ENCODE measurements around the gene DGKB. TPM values are rescaled to one million over a fixed set of nuclear protein-coding genes. Genes with fewer than 3 reads are reported as not detected.

The DGKB gene
- total RNA-seq, 1 donor from 2014 or later = not detected

GRCh38 chr7:14752301-14752700 is 150.2 kb downstream of the DGKB start:
- DNase-seq = no peak

DNA sequence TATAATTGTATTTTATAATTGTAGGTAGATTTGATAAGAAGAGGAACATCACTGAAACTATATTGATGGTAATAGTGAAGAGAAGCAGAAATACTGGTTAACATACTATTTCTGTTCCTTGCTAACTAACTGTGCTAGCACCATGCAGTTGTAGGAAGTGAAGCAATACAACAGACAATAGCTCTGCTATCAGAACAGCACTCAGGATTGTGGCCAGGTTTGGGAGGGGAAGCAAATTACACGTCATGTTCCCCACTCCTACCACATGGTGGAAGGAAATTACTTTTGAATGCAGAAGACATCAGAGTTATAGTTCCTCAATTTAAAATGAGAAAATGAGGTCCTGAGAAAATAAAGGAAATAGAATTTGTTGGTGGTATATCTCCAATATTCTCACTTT is 151.1 kb downstream of the DGKB start:
- peak; percentile 82 for DNase-seq

DNA sequence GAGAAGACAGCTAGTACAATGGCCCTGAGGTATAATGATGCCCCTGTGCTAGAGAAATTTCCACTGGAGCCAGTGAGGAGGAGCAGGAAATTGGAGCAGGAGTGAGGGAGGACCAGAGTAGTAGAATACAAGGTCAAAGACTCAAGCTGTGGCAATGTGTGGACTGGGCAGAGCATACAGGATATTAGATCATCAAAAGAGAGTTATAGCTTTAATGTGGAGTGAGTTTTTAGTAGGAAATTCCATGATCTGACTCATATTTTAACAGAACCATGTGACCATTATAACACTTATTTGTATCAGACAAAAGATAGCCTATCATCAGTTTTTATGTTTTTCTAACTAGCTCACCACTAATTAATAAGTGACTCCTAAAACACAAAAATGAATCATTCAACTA is 154.1 kb downstream of the DGKB start:
- peak; percentile 93 for DNase-seq

DNA sequence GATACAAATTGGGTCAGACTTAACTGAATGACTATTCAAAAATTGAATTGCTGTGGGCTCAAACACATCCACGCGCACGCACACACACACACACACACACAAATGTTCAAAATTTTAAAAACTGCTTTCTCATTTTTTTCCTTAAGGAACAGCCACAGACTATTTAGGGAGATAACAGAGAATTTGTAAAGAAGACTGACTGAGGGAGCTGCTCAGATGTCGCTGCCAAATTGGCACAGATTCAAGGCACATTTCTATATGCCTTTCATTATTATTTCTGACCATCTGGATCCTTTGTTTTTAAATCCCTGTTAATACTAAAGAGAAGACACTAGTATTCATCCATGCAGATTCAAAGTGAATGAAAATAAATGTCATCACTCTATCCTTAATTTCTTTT is 154.8 kb downstream of the DGKB start:
- DNase-seq = peak; percentile 77

DNA sequence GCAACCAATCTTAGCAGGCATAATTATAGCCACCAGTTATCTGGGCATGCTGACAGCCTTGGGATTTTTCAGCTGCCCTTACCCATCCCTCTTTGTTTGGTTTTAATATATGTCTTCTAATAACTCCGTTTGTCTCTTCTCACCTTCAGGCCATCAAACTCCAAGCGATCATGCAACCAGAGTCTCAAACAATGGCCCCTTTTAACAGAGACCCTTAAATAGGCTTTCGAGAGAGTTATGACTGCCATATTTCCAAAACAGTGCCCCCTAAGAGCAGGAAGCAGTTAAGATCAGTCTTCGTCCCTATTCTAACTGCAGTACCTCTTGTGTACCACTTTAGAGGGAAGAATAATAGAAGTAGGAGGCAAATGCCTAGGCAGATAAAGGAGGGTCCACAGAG is 157.5 kb downstream of the DGKB start:
- no peak for DNase-seq

DNA sequence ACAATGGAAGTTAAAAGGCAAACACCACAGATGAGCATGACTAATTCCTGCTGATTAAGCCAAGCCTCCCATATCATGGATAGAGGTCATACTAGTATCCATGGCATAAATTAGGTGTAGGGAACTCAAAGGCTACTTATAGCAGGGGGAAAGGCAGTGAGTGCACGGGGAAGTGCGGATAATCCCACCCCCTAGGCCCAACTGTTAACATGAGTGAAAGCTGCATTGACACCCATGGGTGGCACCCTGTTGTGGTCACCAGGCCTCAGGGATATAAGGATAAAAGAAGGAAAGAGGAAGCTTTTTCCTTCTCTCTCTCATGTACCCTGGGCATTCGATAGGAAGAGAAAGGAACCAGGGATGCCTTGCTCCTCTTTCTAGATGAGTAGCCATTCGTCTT is 161.9 kb downstream of the DGKB start:
- DNase-seq = no peak

DNA sequence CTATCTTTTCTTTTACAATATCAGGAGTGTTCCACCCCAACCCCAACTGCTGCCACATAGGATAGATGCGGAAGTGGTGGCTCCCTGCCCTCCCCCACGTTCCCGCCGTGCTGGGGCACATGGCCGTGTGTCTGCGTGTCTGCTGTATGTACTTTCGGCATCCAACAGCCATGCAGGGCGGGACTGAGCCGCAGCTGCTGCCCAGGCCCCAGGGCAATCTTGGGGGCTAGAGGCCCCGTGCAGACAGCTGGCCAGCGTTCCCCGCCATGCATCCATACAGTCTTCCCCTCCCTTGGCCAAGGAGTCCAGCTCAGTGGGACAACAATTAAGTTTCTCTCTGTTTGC is 162.7 kb downstream of the DGKB start:
- no peak for DNase-seq

DNA sequence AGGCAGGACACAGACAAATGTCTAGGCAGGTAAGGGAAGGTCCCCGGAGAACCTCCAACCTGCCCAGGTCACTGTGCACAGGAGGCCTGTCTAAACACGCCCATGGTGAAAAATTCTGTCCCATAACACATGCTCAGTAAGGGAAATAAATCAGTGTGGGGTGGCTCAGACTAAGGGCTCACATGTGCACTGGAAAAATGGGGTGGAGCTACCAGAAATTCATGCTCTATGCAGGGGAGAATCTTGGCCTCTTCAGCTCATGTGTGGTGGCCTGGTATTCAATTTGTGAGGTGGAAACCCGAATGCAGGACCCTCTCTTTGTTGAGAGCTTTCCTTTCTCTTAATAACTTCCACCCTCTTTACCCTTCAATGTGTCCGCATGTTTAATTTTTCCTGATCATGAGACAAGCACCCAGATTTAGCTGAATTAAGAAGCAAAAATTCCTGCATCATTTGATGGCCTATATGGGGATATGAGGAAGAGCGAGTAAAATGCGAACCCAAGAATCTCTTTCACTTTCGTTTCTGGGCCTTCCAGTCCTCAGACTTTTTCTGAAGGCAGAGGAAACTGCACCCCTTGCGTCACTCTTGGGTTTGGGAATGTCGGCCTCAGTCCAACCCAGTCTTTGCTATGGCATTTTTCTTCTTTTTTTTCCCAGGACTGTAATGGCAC is 163.2 kb downstream of the DGKB start:
- DNase-seq = no peak

DNA sequence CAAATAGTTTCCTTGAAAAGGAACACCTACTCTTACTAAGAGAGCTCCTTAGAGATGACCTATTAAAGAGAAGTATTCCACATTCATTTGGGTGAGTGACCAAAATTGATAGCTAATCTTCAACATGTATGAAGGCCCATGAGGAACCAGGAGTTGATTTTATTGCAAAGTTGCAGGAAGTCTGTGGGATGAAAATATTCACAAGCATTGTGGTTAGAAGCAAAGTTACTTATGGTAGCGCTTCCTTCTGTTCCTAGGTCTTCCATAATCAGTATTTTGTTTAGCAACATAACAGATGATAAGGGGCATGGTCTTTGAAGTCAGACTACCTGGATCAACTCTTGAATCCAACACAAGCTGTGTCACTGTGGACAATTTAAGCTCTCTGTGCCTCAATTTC is 164.5 kb downstream of the DGKB start:
- no peak for DNase-seq

DNA sequence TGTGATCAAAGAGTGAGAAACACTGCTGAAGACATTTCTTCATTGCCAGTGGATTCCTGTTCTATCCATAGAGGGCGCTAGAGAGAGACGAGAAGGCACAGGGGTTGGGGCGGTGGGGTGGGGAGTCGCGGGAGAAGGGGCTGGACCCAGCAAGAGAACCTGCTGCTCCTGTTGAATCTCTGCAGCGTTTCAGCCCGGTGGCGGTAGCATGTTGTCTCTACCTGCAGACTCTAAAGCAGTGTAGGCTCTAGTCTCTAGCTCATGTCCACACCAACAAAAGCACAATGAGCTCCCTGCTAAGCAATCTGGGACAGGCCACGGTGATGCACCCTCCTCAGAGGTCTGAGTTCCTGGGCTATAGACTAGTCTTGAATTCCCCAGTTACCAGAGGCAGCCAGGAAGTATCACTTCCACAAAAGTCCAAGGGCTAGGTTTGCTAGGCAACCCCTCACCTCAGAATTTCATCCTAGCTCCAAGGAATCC is 167.7 kb downstream of the DGKB start:
- no peak for DNase-seq

DNA sequence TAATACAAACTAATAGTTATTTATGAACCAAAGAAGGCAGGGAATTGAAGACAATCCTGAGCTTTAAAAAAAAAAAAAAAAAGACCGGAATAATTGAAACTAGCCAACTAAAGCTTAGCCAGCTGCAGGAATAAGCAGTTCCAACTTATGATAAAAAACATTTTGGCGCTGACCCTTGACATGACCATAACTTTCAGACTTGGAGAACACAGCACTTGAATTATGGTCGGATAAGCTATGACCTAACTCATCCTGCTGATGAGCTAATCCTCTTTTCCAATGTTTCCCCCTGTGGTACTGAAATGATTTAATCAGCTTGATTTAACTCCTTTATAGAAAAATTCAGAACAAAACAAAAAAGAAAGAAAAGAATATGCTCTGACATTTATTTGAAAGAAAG is 181.8 kb downstream of the DGKB start:
- DNase-seq = no peak

GRCh38 chr7:14717816-14718215 is 184.7 kb downstream of the DGKB start:
- peak; percentile 54 for DNase-seq

- no peak for DNase-seq
Observed at GRCh38 chr7:14717169-14717568, 185.4 kb downstream of the DGKB start.

GRCh38 chr7:14714161-14714728 is 188.3 kb downstream of the DGKB start:
- no peak for DNase-seq

DNA sequence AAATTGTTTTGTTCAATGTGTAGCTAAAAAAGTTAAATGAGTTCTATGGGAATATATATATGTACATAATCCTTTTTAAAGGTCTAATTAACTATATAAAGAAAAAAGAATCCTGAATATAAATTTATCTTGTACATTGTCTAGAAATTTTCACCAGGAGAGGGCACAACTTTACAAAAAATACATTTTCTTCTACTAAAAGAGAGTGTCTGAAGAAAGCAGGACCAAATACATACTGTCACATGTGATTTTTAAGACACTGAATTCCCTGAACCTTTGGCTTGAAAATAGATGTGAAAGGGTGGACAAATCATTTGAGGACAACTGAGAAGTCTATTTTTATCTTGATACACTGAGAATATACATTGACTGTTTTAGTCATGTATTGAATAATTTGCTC is 204.3 kb downstream of the DGKB start:
- peak; percentile 20 for DNase-seq

DNA sequence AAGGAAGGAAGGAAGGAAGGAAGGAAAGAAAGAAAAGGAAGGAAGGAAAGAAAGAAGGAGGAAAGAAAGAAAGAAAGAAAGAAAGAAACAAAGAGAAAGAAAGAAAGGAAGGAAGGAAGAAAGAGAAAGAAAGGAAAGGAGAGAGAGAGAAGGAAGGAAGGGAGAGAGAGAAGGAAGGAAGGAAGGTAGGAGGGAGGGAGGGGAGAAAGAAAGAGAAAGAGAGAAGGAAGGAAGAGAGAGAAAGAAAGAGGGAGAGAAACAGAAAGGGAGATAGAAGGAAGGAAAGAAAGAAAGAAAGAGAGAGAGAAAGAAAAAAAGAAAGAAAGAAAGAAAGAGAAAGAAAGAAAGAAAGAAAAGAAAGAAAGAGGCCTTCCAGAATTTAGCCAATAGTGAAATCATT is 204.9 kb downstream of the DGKB start:
- DNase-seq = no peak

- DNase-seq = peak; percentile 61
Observed at GRCh38 chr7:14691597-14692203, 210.9 kb downstream of the DGKB start.

GRCh38 chr7:14691034-14691433 is 211.5 kb downstream of the DGKB start:
- no peak for DNase-seq

DNA sequence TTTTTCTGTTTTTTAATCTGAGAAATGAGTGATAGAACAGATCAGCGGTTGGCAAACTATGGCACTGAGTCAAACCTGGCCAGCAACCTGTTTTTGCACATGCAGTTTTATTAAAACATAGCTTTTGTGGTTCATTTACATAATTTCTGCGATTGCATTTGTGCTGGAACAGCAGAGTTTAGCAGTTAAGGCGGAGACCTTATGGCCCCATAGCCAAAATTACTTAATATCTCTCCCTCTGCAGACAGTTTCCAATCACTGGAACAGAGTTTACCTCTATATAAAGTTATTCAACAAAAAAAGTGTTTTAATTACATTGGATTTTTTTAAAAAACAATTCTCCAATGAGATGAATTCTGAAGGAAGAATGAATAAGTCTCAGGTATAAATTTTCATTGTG is 212.1 kb downstream of the DGKB start:
- DNase-seq = no peak

GRCh38 chr7:14690075-14690474 is 212.5 kb downstream of the DGKB start:
- no peak for DNase-seq

- no peak for DNase-seq
Observed at GRCh38 chr7:14688208-14688607, 214.3 kb downstream of the DGKB start.

- DNase-seq = no peak
Observed at GRCh38 chr7:14687777-14688176, 214.8 kb downstream of the DGKB start.

GRCh38 chr7:14687241-14687640 is 215.3 kb downstream of the DGKB start:
- no peak for DNase-seq

DNA sequence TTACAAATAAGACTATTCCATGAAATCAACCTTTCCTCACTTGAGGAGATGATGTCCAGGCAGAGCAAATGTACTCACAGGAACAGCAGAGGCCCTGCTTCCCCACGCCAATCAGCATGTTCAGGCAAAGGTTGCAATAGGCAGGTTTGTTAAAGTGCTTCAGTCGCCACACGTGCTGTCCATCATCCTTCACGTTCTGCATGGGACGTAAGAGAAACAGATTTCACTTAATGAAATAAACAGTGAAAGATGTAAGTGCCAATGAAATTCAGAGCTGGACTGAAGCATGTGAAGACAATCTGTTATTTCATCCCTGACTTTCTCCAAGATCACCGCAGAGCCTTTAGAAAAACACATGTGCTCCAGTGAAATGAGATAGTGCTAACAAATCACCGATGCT is 217.4 kb downstream of the DGKB start:
- no peak for DNase-seq
